GM23338 (cell line): ENCODE results near the gene MAST2. TPM values are rescaled to one million over a fixed set of nuclear protein-coding genes. Genes with fewer than 3 reads are reported as not detected.

Experiments used
- ATAC-seq: fragments of 200-7000 bp; cut with Tn5 transposase; 3 replicates; pipeline ENCODE4 v1.9.1; 2020
- DNase-seq: peaks from one replicate; pipeline ENCODE4 v3.0.0-alpha.2; 2015; ENCODE audit warnings: low spot score
- H2AFZ ChIP-seq: fragments of 200-600 bp; sonication (generic); 2 replicates; pipeline ENCODE4 v1.8.0; 2016; ENCODE audit warnings: antibody characterized with exemption, mild to moderate bottlenecking, moderate library complexity
- H3F3A ChIP-seq: fragments of 200-600 bp; sonication (generic); replicated peaks from 2 replicates; pipeline ENCODE4 v1.8.0; 2017; ENCODE audit warnings: antibody characterized with exemption, mixed run types, low read depth
- H3K27ac ChIP-seq: fragments of 200-600 bp; sonication (generic); 2 replicates; pipeline ENCODE4 v1.6.1; 2016; ENCODE audit warnings: low read depth
- H3K27me3 ChIP-seq: fragments of 200-600 bp; sonication (generic); 2 replicates; pipeline ENCODE4 v1.8.0; 2016; ENCODE audit warnings: mild to moderate bottlenecking, mixed run types, moderate library complexity; ENCODE audit not compliant: insufficient read depth
- H3K36me3 ChIP-seq: fragments of 200-600 bp; sonication (generic); 2 replicates; pipeline ENCODE4 v1.8.0; 2016; ENCODE audit warnings: mild to moderate bottlenecking; ENCODE audit not compliant: insufficient read depth
- H3K4me1 ChIP-seq: fragments of 200-600 bp; sonication (generic); 2 replicates; pipeline ENCODE4 v1.8.0; 2016; ENCODE audit warnings: mild to moderate bottlenecking, moderate library complexity; ENCODE audit not compliant: insufficient read depth
- H3K4me2 ChIP-seq: fragments of 200-600 bp; sonication (generic); 2 replicates; pipeline ENCODE4 v1.7.1; 2017; ENCODE audit warnings: mixed run types
- H3K4me3 ChIP-seq: fragments of 200-600 bp; sonication (generic); 2 replicates; pipeline ENCODE4 v1.6.1; 2016; ENCODE audit warnings: mixed run types
- H3K79me2 ChIP-seq: fragments of 200-600 bp; sonication (generic); replicated peaks from 2 replicates; pipeline ENCODE4 v1.8.0; 2017; ENCODE audit warnings: mild to moderate bottlenecking; ENCODE audit not compliant: insufficient read depth
- H3K9me2 ChIP-seq: fragments of 200-600 bp; sonication (generic); 2 replicates; pipeline ENCODE4 v1.8.0; 2017; ENCODE audit not compliant: insufficient read depth
- H4K20me1 ChIP-seq: fragments of 200-600 bp; sonication (generic); replicated peaks from 2 replicates; pipeline ENCODE4 v1.8.0; 2017; ENCODE audit warnings: mild to moderate bottlenecking; ENCODE audit not compliant: insufficient read depth
- H3K27ac Mint-ChIP-seq: 2 replicates; pipeline ENCODE4 v1.8.0; 2020; ENCODE audit warnings: inconsistent platforms, mild to moderate bottlenecking, moderate library complexity, mixed read lengths
- H3K27me3 Mint-ChIP-seq: 3 replicates; pipeline ENCODE4 v1.8.0; 2022; ENCODE audit warnings: low read depth, mild to moderate bottlenecking, moderate library complexity, mixed read lengths, inconsistent platforms; ENCODE audit not compliant: insufficient read depth, poor library complexity
- H3K36me3 Mint-ChIP-seq: 3 replicates; pipeline ENCODE4 v1.8.0; 2021; ENCODE audit warnings: low read depth, mild to moderate bottlenecking, inconsistent platforms, moderate library complexity, mixed read lengths
- H3K4me1 Mint-ChIP-seq: 3 replicates; pipeline ENCODE4 v1.8.0; 2020; ENCODE audit warnings: mild to moderate bottlenecking, inconsistent platforms, mixed read lengths
- H3K4me3 Mint-ChIP-seq: 3 replicates; pipeline ENCODE4 v1.8.0; 2021; ENCODE audit warnings: moderate library complexity, mild to moderate bottlenecking, inconsistent platforms, mixed read lengths
- H3K9me3 Mint-ChIP-seq: 3 replicates; pipeline ENCODE4 v1.8.0; 2020; ENCODE audit warnings: moderate library complexity, mild to moderate bottlenecking, inconsistent platforms, mixed read lengths
- NANOG ChIP-seq: IDR thresholded peaks from 2 replicates; pipeline ENCODE4 v1.6.1; 2016; ENCODE audit warnings: antibody characterized with exemption, borderline replicate concordance
- REST ChIP-seq: IDR thresholded peaks from one replicate; pipeline ENCODE4 v1.6.1; 2018; ENCODE audit warnings: antibody characterized with exemption; ENCODE audit not compliant: unreplicated experiment
- STAT1 ChIP-seq: IDR thresholded peaks from one replicate; pipeline ENCODE4 v1.6.1; 2016; ENCODE audit warnings: antibody characterized with exemption; ENCODE audit not compliant: unreplicated experiment
- ZNF331 ChIP-seq: fragments of 250-450 bp; sonication (Bioruptor Pico); IDR thresholded peaks from 2 replicates; pipeline ENCODE4 v1.5.0; 2020; ENCODE audit warnings: low read depth, mild to moderate bottlenecking, moderate library complexity
- polyA plus RNA-seq: library from polyadenylated mRNA; unstranded; fragments of >200 nt; fragmentation: Nextera tagmentation; extraction: Ambion mirVana; gene quantifications from 2 replicates; pipeline ENCODE4 v1.2.1, GENCODE V29; 2016
- total RNA-seq: library from RNA; depleted of rRNA; stranded (reverse); fragments of >200 nt; shearing (Covaris generic); gene quantifications from 2 replicates; pipeline ENCODE4 v1.2.3, GENCODE V29; 2014
- TF ChIP-seq, protein P1 (sequence below): fragments of 250-450 bp; sonication (Bioruptor Pico); IDR thresholded peaks from 2 replicates; pipeline ENCODE4 v1.5.0; 2020; ENCODE audit warnings: mild to moderate bottlenecking, moderate library complexity
- TF ChIP-seq, protein P2 (sequence below), 2 experiments: fragments of 200-600 bp in 1 of 2; sonication (generic) in 1 of 2; conservative IDR thresholded peaks; 2 replicates each; pipeline versions ENCODE4 v1.5.1 to v1.6.1; 2016 to 2017; ENCODE audit warnings: antibody characterized with exemption in 2 of 2, low read depth in 2 of 2, mild to moderate bottlenecking in 2 of 2, moderate library complexity in 1 of 2

The MAST2 gene
- total and polyA plus RNA-seq, 2 experiments from 2014 or later = 11.5 to 57.7 TPM

- TF ChIP-seq, protein P1, sequence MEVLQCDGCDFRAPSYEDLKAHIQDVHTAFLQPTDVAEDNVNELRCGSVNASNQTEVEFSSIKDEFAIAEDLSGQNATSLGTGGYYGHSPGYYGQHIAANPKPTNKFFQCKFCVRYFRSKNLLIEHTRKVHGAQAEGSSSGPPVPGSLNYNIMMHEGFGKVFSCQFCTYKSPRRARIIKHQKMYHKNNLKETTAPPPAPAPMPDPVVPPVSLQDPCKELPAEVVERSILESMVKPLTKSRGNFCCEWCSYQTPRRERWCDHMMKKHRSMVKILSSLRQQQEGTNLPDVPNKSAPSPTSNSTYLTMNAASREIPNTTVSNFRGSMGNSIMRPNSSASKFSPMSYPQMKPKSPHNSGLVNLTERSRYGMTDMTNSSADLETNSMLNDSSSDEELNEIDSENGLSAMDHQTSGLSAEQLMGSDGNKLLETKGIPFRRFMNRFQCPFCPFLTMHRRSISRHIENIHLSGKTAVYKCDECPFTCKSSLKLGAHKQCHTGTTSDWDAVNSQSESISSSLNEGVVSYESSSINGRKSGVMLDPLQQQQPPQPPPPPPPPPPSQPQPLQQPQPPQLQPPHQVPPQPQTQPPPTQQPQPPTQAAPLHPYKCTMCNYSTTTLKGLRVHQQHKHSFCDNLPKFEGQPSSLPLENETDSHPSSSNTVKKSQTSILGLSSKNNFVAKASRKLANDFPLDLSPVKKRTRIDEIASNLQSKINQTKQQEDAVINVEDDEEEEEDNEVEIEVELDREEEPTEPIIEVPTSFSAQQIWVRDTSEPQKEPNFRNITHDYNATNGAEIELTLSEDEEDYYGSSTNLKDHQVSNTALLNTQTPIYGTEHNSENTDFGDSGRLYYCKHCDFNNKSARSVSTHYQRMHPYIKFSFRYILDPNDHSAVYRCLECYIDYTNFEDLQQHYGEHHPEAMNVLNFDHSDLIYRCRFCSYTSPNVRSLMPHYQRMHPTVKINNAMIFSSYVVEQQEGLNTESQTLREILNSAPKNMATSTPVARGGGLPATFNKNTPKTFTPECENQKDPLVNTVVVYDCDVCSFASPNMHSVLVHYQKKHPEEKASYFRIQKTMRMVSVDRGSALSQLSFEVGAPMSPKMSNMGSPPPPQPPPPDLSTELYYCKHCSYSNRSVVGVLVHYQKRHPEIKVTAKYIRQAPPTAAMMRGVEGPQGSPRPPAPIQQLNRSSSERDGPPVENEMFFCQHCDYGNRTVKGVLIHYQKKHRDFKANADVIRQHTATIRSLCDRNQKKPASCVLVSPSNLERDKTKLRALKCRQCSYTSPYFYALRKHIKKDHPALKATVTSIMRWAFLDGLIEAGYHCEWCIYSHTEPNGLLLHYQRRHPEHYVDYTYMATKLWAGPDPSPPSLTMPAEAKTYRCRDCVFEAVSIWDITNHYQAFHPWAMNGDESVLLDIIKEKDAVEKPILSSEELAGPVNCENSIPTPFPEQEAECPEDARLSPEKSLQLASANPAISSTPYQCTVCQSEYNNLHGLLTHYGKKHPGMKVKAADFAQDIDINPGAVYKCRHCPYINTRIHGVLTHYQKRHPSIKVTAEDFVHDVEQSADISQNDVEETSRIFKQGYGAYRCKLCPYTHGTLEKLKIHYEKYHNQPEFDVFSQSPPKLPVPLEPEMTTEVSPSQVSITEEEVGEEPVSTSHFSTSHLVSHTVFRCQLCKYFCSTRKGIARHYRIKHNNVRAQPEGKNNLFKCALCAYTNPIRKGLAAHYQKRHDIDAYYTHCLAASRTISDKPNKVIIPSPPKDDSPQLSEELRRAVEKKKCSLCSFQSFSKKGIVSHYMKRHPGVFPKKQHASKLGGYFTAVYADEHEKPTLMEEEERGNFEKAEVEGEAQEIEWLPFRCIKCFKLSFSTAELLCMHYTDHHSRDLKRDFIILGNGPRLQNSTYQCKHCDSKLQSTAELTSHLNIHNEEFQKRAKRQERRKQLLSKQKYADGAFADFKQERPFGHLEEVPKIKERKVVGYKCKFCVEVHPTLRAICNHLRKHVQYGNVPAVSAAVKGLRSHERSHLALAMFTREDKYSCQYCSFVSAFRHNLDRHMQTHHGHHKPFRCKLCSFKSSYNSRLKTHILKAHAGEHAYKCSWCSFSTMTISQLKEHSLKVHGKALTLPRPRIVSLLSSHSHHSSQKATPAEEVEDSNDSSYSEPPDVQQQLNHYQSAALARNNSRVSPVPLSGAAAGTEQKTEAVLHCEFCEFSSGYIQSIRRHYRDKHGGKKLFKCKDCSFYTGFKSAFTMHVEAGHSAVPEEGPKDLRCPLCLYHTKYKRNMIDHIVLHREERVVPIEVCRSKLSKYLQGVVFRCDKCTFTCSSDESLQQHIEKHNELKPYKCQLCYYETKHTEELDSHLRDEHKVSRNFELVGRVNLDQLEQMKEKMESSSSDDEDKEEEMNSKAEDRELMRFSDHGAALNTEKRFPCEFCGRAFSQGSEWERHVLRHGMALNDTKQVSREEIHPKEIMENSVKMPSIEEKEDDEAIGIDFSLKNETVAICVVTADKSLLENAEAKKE = no peak
- no peak for TF ChIP-seq REST
These were observed 47.7 kb upstream of the MAST2 start (continued) for GRCh38 chr1:45755697-45756096.

- Histone ChIP-seq H3K36me3 (no peaks in the 10 kb centered on the region), H3F3A (no peaks in the 10 kb centered on the region), H3K79me2 (no peaks in the 10 kb centered on the region), H4K20me1 (no peaks in the 10 kb centered on the region), H3K4me2 (no peak overlapping the region), H2AFZ (no peak overlapping the region), H3K4me1 (no peaks in the 10 kb centered on the region), H3K9me2 (peaks cover 3% of the 10 kb centered on the region; the same call in 1 of the 2 replicates), H3K27ac (no peak overlapping the region), H3K4me3 (no peak overlapping the region), H3K27me3 (no peaks in the 10 kb centered on the region)
- DNase-seq = no peak
- Mint-ChIP-seq H3K27me3 (no peaks in the 10 kb centered on the region), H3K27ac (no peak overlapping the region), H3K4me1 (no peaks in the 10 kb centered on the region), H3K9me3 (peaks cover 12% of the 10 kb centered on the region; the same call in 2 of the 3 replicates), H3K36me3 (no peaks in the 10 kb centered on the region), H3K4me3 (no peak overlapping the region)
- ATAC-seq = no peak
- TF ChIP-seq, protein P2, sequence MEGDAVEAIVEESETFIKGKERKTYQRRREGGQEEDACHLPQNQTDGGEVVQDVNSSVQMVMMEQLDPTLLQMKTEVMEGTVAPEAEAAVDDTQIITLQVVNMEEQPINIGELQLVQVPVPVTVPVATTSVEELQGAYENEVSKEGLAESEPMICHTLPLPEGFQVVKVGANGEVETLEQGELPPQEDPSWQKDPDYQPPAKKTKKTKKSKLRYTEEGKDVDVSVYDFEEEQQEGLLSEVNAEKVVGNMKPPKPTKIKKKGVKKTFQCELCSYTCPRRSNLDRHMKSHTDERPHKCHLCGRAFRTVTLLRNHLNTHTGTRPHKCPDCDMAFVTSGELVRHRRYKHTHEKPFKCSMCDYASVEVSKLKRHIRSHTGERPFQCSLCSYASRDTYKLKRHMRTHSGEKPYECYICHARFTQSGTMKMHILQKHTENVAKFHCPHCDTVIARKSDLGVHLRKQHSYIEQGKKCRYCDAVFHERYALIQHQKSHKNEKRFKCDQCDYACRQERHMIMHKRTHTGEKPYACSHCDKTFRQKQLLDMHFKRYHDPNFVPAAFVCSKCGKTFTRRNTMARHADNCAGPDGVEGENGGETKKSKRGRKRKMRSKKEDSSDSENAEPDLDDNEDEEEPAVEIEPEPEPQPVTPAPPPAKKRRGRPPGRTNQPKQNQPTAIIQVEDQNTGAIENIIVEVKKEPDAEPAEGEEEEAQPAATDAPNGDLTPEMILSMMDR (conservative IDR thresholded peaks at IDR 0.05; ENCODE audit: low read depth in 2 of 2) = no peak
- TF ChIP-seq NANOG (no peak), REST (no peak), ZNF331 (CRISPR knock-in tag) (no peak), STAT1 (no peak)
These were observed 41.1 kb upstream of the MAST2 start for GRCh38 chr1:45762291-45762690.
